Endodermal cell (in vitro differentiated cells): Measurements from ENCODE around the gene LRRC39. TPM values are rescaled to one million over a fixed set of nuclear protein-coding genes. Genes with fewer than 3 reads are reported as not detected.

Experiments used
- DNase-seq: peaks from one replicate; pipeline ENCODE4 v3.0.0-alpha.2; 2017
- H3K27ac ChIP-seq: 2 replicates; pipeline ENCODE4 v1.5.1; 2013; ENCODE audit warnings: mild to moderate bottlenecking, low read depth, low read length, moderate library complexity
- H3K27me3 ChIP-seq: 2 replicates; pipeline ENCODE4 v1.6.1; 2013; ENCODE audit warnings: mild to moderate bottlenecking, low read length, moderate library complexity; ENCODE audit not compliant: insufficient read depth, control insufficient read depth, poor library complexity, severe bottlenecking
- H3K36me3 ChIP-seq: 2 replicates; pipeline ENCODE4 v1.7.0; 2013; ENCODE audit warnings: mild to moderate bottlenecking, low read length, moderate library complexity; ENCODE audit not compliant: control insufficient read depth, insufficient read depth
- H3K4me1 ChIP-seq: one replicate; pipeline ENCODE4 v1.7.0; 2013; ENCODE audit warnings: low read length; ENCODE audit not compliant: control insufficient read depth, insufficient read depth
- H3K4me3 ChIP-seq: 2 replicates; pipeline ENCODE4 v1.5.1; 2013; ENCODE audit warnings: mild to moderate bottlenecking, low read length, moderate library complexity
- H3K9ac ChIP-seq: 2 replicates; pipeline ENCODE4 v1.6.1; 2013; ENCODE audit warnings: mild to moderate bottlenecking, low read length, moderate library complexity; ENCODE audit not compliant: poor library complexity, severe bottlenecking; ENCODE audit errors: extremely low read depth
- H3K9me3 ChIP-seq: 2 replicates; pipeline ENCODE4 v1.6.1; 2013; ENCODE audit warnings: mild to moderate bottlenecking, low read length, moderate library complexity; ENCODE audit not compliant: control insufficient read depth
- H3K27ac Mint-ChIP-seq: 2 replicates; pipeline ENCODE4 v1.8.0; 2020; ENCODE audit warnings: mixed read lengths
- H3K27me3 Mint-ChIP-seq: 2 replicates; pipeline ENCODE4 v1.8.0; 2021; ENCODE audit warnings: mild to moderate bottlenecking, mixed read lengths; ENCODE audit not compliant: insufficient read depth
- H3K36me3 Mint-ChIP-seq: 2 replicates; pipeline ENCODE4 v1.8.0; 2020; ENCODE audit warnings: low read depth, mixed read lengths
- H3K4me1 Mint-ChIP-seq: 2 replicates; pipeline ENCODE4 v1.8.0; 2020; ENCODE audit warnings: mixed read lengths
- H3K4me3 Mint-ChIP-seq: 2 replicates; pipeline ENCODE4 v1.8.0; 2020; ENCODE audit warnings: mild to moderate bottlenecking, moderate library complexity, mixed read lengths
- H3K9me3 Mint-ChIP-seq: 2 replicates; pipeline ENCODE4 v1.8.0; 2020; ENCODE audit warnings: mild to moderate bottlenecking, mixed read lengths
- CTCF ChIP-seq: fragments of 200-600 bp; sonication (generic); conservative IDR thresholded peaks from 2 replicates; pipeline ENCODE4 v1.5.0; 2021; ENCODE audit warnings: antibody characterized with exemption, mild to moderate bottlenecking
- WGBS, 2 experiments: methylation state at CpG; one replicate each; pipeline versions ENCODE4 v1.1.5 to v1.1.7; 2013; ENCODE audit warnings: missing lambda C conversion rate in 2 of 2, mixed read lengths in 1 of 2; ENCODE audit not compliant: insufficient coverage in 1 of 2, insufficient read length in 1 of 2; 5-methylcytosine and 5-hydroxymethylcytosine counted together
- total RNA-seq, 2 donors: library from RNA; stranded (reverse); fragmentation: NEBNext Ultra II Directional in 1 of 2; extraction: Animal tissue kit (Norgen Biotek cat#: 25700) in 1 of 2; gene quantifications; 2 replicates in 1 of 2; 3 replicates in 1 of 2; pipeline ENCODE4 v1.2.1, GENCODE V29; 2021

The LRRC39 gene
- total RNA-seq, 2 donors from 2014 or later = 0.24 to 0.84 TPM

DNA sequence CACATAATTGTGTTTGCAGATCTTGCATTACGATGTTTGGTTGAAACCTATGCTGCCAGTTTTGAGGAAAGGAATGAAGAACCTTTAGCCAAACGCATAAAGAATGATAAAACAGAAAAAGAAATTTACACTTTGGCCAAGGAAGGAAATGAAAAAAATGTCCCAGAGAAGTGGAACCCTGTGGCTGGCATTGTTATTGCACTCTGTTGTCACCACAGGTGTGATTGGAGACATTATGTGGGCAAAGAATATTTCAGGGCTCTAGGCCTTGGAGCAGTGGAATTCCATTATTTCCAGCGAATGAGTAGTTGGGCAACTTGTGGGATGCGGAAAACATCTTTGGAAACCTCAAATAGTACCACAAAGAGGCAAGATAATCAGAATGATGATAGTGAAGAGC, 30.2 kb downstream of the LRRC39 start:
- Histone ChIP-seq H3K27ac (no peak overlapping the region), H3K9me3 (no peaks in the 10 kb centered on the region), H3K4me1 (no peaks in the 10 kb centered on the region), H3K9ac (no peak overlapping the region), H3K36me3 (peaks cover 64% of the 10 kb centered on the region), H3K4me3 (no peak overlapping the region), H3K27me3 (no peaks in the 10 kb centered on the region)
- peak; percentile 46 for TF ChIP-seq CTCF
- peaks cover 1% of the 10 kb centered on the region for H3K4me1 Mint-ChIP-seq
- no peak overlapping the region for H3K27ac Mint-ChIP-seq
- DNase-seq = peak; percentile 59
- no peaks in the 10 kb centered on the region for H3K9me3 Mint-ChIP-seq
- H3K27me3 Mint-ChIP-seq = no peaks in the 10 kb centered on the region
- WGBS, 2 experiments = 85 to 100% methylated on average over 2 to 4 of the region's 4 CpGs
- H3K36me3 Mint-ChIP-seq = peaks cover 31% of the 10 kb centered on the region
- no peak overlapping the region for H3K4me3 Mint-ChIP-seq

- H3K4me1 ChIP-seq = no peaks in the 10 kb centered on the region
- Mint-ChIP-seq H3K4me1 (peaks cover 1% of the 10 kb centered on the region), H3K4me3 (no peak overlapping the region), H3K36me3 (peaks cover 37% of the 10 kb centered on the region), H3K27me3 (no peaks in the 10 kb centered on the region), H3K9me3 (no peaks in the 10 kb centered on the region), H3K27ac (no peak overlapping the region)
- no peak overlapping the region for H3K9ac ChIP-seq
- H3K9me3 ChIP-seq = no peaks in the 10 kb centered on the region
- WGBS, 2 experiments = 100% methylated on average over 1 of the region's 1 CpG; no CpG with 5 or more reads in 1 of the 2 experiments
- no peaks in the 10 kb centered on the region for H3K27me3 ChIP-seq
- TF ChIP-seq CTCF = no peak
- H3K36me3 ChIP-seq = peaks cover 66% of the 10 kb centered on the region
- no peak for DNase-seq
- H3K4me3 ChIP-seq = no peak overlapping the region
- H3K27ac ChIP-seq = no peak overlapping the region
Observed at GRCh38 chr1:100146958-100147357, 31.1 kb downstream of the LRRC39 start.

DNA sequence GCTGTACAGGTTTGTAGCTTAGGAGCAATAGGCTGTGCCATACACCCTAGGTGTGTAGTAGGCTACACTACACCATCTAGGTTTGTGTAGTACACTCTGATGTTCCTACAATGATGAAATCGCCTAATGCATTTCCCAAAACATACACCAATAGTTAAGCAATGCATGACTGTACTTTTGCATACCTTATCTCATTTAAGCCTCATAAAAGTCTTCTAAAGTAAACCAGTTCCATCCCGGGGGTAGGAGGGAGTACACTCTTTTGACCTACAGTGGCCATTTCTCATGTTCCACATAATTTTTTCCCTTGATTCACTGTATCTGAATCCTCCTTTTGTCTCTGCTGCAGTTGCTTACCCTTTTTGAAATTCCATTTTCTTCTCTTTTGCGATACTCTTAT, 32.9 kb downstream of the LRRC39 start:
- DNase-seq = no peak
- H3K9me3 ChIP-seq = no peaks in the 10 kb centered on the region
- no peak overlapping the region for H3K4me3 Mint-ChIP-seq
- H3K27me3 Mint-ChIP-seq = no peaks in the 10 kb centered on the region
- H3K4me1 ChIP-seq = no peaks in the 10 kb centered on the region
- TF ChIP-seq CTCF = no peak
- H3K4me1 Mint-ChIP-seq = peaks cover 1% of the 10 kb centered on the region
- H3K27ac Mint-ChIP-seq = no peak overlapping the region
- no peak overlapping the region for H3K27ac ChIP-seq
- H3K9ac ChIP-seq = no peak overlapping the region
- peaks cover 84% of the 10 kb centered on the region for H3K36me3 ChIP-seq
- 93 to 96% methylated on average over 3 of the region's 3 CpGs for WGBS, 2 experiments
- no peaks in the 10 kb centered on the region for H3K27me3 ChIP-seq
- no peak overlapping the region for H3K4me3 ChIP-seq
- no peaks in the 10 kb centered on the region for H3K9me3 Mint-ChIP-seq
- peaks cover 46% of the 10 kb centered on the region for H3K36me3 Mint-ChIP-seq
